ENCODE results near the gene SHD. TPM values are rescaled to one million over a fixed set of nuclear protein-coding genes. Genes with fewer than 3 reads are reported as not detected.

The SHD gene
- total and polyA plus RNA-seq, 2 experiments from 2014 or later: 1.8 to 8.0 TPM

GRCh38 chr19:4292515-4292914, 13.4 kb downstream of the SHD start (continued):
- no peak for TF ChIP-seq ZNF462 (CRISPR knock-in tag; IDR thresholded peaks at IDR 0.05)

- Mint-ChIP-seq H3K4me1 (peaks cover 7% of the 10 kb centered on the region; the same call in 2 of the 3 replicates), H3K27ac (no peak overlapping the region), H3K4me3 (peak overlapping the region; percentile 40; the same call in 1 of the 3 replicates), H3K27me3 (ENCODE audit: insufficient read depth, low read depth, poor library complexity) (peaks cover 14% of the 10 kb centered on the region), H3K36me3 (ENCODE audit: low read depth) (no peaks in the 10 kb centered on the region), H3K9me3 (no peaks in the 10 kb centered on the region; the same call in 2 of the 3 replicates)
- Histone ChIP-seq H3F3A (replicated peaks; ENCODE audit: low read depth) (no peaks in the 10 kb centered on the region), H3K79me2 (replicated peaks; ENCODE audit: insufficient read depth) (no peaks in the 10 kb centered on the region), H2AFZ (peak overlapping the region; percentile 83), H3K4me2 (no peak overlapping the region), H3K27ac (ENCODE audit: low read depth) (no peak overlapping the region), H3K36me3 (ENCODE audit: insufficient read depth) (no peaks in the 10 kb centered on the region), H3K27me3 (ENCODE audit: insufficient read depth) (no peaks in the 10 kb centered on the region), H4K20me1 (replicated peaks; ENCODE audit: insufficient read depth) (no peaks in the 10 kb centered on the region), H3K9me2 (ENCODE audit: insufficient read depth) (no peaks in the 10 kb centered on the region), H3K4me1 (ENCODE audit: insufficient read depth) (no peaks in the 10 kb centered on the region), H3K4me3 (no peak overlapping the region)
- TF ChIP-seq NANOG (IDR thresholded peaks at IDR 0.05; ENCODE audit: borderline replicate concordance): no peak
- TF ChIP-seq EZH2phosphoT487 (IDR thresholded peaks at IDR 0.05; ENCODE audit: unreplicated experiment): no peak
- no peak for TF ChIP-seq ZNF114 (CRISPR knock-in tag; IDR thresholded peaks at IDR 0.05)
- TF ChIP-seq REST (IDR thresholded peaks at IDR 0.05; ENCODE audit: unreplicated experiment): no peak
- no peak for TF ChIP-seq ZNF331 (CRISPR knock-in tag; IDR thresholded peaks at IDR 0.05; ENCODE audit: low read depth)
- TF ChIP-seq STAT1 (IDR thresholded peaks at IDR 0.05; ENCODE audit: unreplicated experiment): no peak
- TF ChIP-seq POLR2AphosphoS5 (IDR thresholded peaks at IDR 0.05; ENCODE audit: low read depth): no peak
- TF ChIP-seq JUNB (IDR thresholded peaks at IDR 0.05; ENCODE audit: unreplicated experiment): no peak
- no peak for TF ChIP-seq ETS1 (IDR thresholded peaks at IDR 0.05)
- TF ChIP-seq CTCF (conservative IDR thresholded peaks at IDR 0.05; ENCODE audit: low read depth in 2 of 2): no peak
- peak; percentile 50 for DNase-seq (ENCODE audit: low spot score)
- ATAC-seq: peak; percentile 75
Measured at GRCh38 chr19:4294389-4294788, 15.3 kb downstream of the SHD start.

Data from GM23338 (cell line).